Measurements from ENCODE around the gene HPS3.
"Not testable (repeated sequence)": the region's sequence is repeated elsewhere in the genome, so short reads cannot be mapped to it uniquely, and the experiment has no call there.

The HPS3 gene

GRCh38 chr3:149129326-149130205 lies at the start of gene HPS3:
HPS3 (plus strand) TSS chr3:149129638; CDS start chr3:149129724, 86 bp downstream.
- DNase-seq (ENCODE audit: low read depth in 2 of 2), result peak; percentile 59 to 72

- no peak for DNase-seq (ENCODE audit: low read depth in 2 of 2)
Measured at GRCh38 chr3:149080011-149080698, 49.3 kb upstream of the HPS3 start.

GRCh38 chr3:149080699-149081091 lies 48.7 kb upstream of the HPS3 start:
- no peak for DNase-seq (ENCODE audit: low read depth in 2 of 2)

- DNase-seq (ENCODE audit: low read depth in 2 of 2), result no peak
Measured at GRCh38 chr3:149081772-149082171, 47.7 kb upstream of the HPS3 start.

GRCh38 chr3:149085828-149086231 lies 43.6 kb upstream of the HPS3 start:
- DNase-seq (ENCODE audit: low read depth in 2 of 2), result peak in 1 of 2 experiments; percentile 2

GRCh38 chr3:149086232-149086988 lies 43.0 kb upstream of the HPS3 start, which contains the start of gene HLTF:
HLTF (minus strand) TSS chr3:149086533; CDS start chr3:149086336, 197 bp downstream.
- DNase-seq (ENCODE audit: low read depth in 2 of 2), result peak; percentile 83 to 85

- DNase-seq (ENCODE audit: low read depth in 2 of 2), result no peak
Measured at GRCh38 chr3:149087208-149087607, 42.2 kb upstream of the HPS3 start.

GRCh38 chr3:149089395-149089794 lies 40.0 kb upstream of the HPS3 start:
- no peak for DNase-seq (ENCODE audit: low read depth in 2 of 2)

GRCh38 chr3:149090461-149090860 lies 39.0 kb upstream of the HPS3 start:
- DNase-seq (ENCODE audit: low read depth in 2 of 2), result no peak

GRCh38 chr3:149090907-149091306 lies 38.5 kb upstream of the HPS3 start:
- DNase-seq (ENCODE audit: low read depth in 2 of 2), result no peak

GRCh38 chr3:149091983-149092382 lies 37.5 kb upstream of the HPS3 start:
- DNase-seq (ENCODE audit: low read depth in 2 of 2), result no peak

GRCh38 chr3:149095487-149095886 lies 34.0 kb upstream of the HPS3 start:
- DNase-seq (ENCODE audit: low read depth in 2 of 2), result no peak

GRCh38 chr3:149097987-149098386 lies 31.5 kb upstream of the HPS3 start:
- DNase-seq (ENCODE audit: low read depth in 2 of 2), result not testable (repeated sequence)

- no peak for DNase-seq (ENCODE audit: low read depth in 2 of 2)
Measured at GRCh38 chr3:149101154-149101553, 28.3 kb upstream of the HPS3 start.

GRCh38 chr3:149101641-149102040 lies 27.8 kb upstream of the HPS3 start:
- no peak for DNase-seq (ENCODE audit: low read depth in 2 of 2)

- DNase-seq (ENCODE audit: low read depth in 2 of 2), result no peak
Measured at GRCh38 chr3:149104484-149104883, 25.0 kb upstream of the HPS3 start.

GRCh38 chr3:149114458-149114857 lies 15.0 kb upstream of the HPS3 start:
- no peak for DNase-seq (ENCODE audit: low read depth in 2 of 2)

- no peak for DNase-seq (ENCODE audit: low read depth in 2 of 2)
Measured at GRCh38 chr3:149115114-149115513, 14.3 kb upstream of the HPS3 start.

- no peak for DNase-seq (ENCODE audit: low read depth in 2 of 2)
Measured at GRCh38 chr3:149118724-149119123, 10.7 kb upstream of the HPS3 start.

- no peak for DNase-seq (ENCODE audit: low read depth in 2 of 2)
Measured at GRCh38 chr3:149119466-149119865, 10.0 kb upstream of the HPS3 start.

GRCh38 chr3:149120051-149120972 lies 9.1 kb upstream of the HPS3 start:
- no peak for DNase-seq (ENCODE audit: low read depth in 2 of 2)

Data from stimulated activated CD4-positive, alpha-beta T cell treated with anti-CD3 and anti-CD28 coated beads, Interleukin-12 subunit alpha, Interleukin-12 subunit beta, amount 100 ng/mL, for 24 hours (primary cell).